Glomerular endothelial cell (primary cell): ENCODE measurements around the gene MMP7. TPM values are rescaled to one million over a fixed set of nuclear protein-coding genes. Genes with fewer than 3 reads are reported as not detected.

ENCODE experiments used
- DNase-seq: peaks from one replicate; pipeline ENCODE4 v3.0.0-alpha.2; 2011; ENCODE audit warnings: low read depth, low spot score; ENCODE audit errors: extremely low read depth
- total RNA-seq: library from RNA; depleted of rRNA; stranded (reverse); fragments of >200 nt; gene quantifications from 2 replicates; pipeline ENCODE4 v1.2.3, GENCODE V29; 2015

Gene MMP7, protein sequence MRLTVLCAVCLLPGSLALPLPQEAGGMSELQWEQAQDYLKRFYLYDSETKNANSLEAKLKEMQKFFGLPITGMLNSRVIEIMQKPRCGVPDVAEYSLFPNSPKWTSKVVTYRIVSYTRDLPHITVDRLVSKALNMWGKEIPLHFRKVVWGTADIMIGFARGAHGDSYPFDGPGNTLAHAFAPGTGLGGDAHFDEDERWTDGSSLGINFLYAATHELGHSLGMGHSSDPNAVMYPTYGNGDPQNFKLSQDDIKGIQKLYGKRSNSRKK
- 9.8 and 57.1 TPM in 2 replicates for total RNA-seq

DNA sequence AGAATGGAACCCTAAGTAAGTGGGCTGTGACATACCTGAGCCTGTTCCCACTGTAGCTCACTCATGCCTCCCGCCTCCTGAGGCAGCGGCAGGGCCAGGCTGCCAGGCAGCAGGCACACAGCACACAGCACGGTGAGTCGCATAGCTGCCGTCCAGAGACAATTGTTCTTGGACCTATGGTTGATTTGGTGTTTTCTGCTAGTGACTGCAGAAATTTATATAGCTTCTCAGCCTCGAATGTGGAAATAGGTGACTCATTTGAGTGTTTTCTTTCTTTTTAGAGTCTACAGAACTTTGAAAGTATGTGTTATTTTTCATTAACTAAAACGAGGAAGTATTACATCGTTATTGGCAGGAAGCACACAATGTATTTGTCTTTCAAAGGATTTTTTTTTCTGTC lies at the start of gene MMP7:
MMP7 (minus strand) TSS at position 190 of the 400 bp plus-strand sequence; CDS start at position 143, 47 bp downstream.
- DNase-seq, result peak; percentile 25

DNA sequence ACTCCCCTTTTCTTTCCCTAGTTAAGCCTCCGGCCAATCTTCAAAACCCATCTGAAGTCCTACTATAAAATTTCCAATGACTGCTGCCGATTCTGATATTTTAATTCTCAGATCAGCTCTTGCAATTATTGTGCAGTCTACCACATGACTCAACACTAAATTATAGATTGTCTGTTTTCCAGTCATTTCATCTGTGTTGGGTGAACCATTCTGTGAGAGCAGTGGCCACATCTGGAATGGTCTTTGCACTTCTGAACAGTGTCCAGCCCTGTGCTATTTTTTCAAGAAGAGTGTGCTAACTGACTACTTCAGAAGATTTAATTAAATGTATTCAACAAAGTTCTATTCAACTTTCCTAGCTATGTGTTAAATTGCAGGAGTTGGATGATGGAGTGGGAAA lies 47.2 kb upstream of the MMP7 start:
- DNase-seq, result no peak

DNA sequence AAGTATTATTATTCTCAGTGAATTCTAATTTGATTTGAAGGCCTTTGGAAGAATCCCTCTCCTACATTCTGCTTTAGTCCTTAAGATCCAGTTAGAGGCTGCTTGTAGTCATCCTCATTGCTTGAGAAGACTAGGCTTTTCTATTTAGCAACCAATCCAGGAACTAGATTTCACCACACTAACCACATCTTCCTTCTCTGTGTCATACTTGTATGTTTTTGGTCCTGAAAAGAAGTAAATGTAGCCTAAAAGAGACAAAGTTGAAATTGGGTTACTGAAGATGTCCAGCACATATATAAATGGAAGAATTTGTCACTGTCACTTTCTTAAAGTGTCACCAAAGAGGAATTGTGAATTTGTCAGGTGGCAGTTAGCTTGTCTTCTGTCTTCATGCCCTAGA lies 46.6 kb upstream of the MMP7 start:
- DNase-seq, result no peak

DNA sequence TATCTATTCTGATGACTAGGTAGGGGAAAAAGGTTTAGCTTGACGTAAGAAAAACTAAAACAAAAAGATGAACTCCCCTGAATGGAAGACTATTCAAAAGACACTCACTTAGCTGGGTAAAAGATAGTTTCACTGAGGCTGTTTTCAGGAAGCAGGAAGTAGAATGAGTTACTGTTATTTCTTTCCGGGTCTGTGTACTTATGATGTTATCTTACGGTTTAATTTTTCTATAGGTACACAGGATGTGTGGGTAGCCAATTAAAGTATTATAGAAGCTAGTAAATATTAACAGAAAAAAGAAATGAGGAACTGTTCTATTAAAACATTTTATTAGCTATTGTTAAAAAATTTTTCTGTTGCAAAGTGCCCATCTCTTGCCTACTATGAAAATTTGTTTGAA lies 45.8 kb upstream of the MMP7 start:
- DNase-seq, result no peak

DNA sequence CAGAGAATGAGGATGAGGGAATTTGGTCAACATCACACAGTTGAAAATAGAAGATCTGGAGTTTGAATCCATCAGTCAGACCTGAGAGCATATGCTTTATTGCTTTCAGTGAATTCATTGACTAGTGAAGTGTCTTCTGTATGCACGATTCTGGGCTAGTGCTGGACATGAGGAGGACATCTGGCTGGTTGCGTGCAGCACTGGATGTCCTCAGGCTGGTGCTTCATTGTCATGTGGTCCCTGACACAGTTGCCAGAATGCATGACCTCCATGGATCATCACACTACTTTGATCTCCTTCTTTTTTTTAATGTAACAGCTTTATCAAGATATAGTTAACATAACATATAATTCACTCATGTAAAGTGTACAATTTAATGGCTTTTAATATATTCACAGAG lies 44.5 kb upstream of the MMP7 start:
- no peak for DNase-seq

DNA sequence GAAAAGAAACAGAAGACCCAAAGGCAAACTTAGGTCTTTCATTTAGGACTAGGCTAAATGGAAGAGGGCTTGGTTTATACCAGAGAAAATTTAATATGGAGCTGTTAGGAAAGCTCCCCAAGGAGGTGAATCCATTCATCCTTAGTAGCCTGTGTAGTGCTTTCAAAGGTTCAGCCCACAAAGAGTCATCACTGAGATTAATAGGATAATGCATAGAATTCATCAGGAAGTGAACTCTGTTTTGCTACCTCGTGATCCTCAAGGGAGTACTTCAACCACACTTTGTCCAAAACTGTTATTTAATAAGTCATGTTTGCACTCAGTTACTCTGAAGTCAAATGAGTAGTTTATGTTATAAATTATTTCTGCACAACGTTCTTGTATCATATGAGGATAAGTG lies 43.3 kb upstream of the MMP7 start:
- no peak for DNase-seq

DNA sequence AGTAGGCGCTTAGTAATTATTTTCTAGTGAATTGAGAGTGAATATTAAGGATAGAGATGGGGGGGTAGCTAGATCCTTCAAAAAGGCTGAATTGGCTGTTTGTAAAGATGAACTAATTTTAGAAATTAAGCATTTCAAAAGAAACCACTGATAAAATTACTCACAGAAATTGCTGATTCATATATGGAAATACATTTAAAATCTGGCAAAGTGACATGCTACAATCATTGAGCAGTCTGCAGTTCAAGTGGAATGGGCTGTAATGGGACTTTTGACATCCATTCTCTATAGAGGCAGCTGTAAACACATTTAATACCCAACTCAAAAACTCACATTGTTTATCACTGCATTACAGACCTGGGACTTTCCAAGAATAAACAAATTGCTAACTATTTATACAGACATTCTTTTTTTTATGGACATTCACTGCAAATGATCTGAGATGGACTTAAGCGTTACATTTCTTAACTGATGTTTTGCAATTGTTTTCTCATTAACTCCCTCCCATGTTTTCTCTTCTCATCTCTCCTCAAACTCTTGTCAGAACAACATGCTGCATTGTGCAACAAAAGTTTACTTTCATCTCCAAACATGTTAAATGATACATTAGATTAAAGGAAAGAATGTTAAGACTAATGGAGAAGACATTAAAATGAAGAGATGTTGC lies 42.1 kb upstream of the MMP7 start:
- no peak for DNase-seq

DNA sequence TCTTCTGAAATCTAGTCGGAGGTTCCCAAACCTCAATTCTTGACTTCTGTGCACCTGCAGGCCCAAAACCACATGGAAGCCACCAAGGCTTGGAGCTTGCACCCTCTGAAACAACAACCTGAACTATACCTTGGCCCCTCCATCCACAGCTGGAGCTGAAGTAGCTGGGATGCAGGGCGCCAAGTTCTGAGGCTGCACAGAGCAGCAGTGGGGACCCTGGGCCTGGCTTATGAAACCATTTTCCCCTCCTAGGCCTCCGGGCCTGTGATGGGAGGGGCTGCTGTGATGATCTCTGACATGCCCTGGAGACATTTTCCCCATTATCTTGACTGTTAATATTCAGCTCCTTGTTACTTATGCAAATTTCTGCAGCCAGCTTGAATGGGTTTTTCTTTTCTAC lies 38.3 kb upstream of the MMP7 start:
- no peak for DNase-seq

DNA sequence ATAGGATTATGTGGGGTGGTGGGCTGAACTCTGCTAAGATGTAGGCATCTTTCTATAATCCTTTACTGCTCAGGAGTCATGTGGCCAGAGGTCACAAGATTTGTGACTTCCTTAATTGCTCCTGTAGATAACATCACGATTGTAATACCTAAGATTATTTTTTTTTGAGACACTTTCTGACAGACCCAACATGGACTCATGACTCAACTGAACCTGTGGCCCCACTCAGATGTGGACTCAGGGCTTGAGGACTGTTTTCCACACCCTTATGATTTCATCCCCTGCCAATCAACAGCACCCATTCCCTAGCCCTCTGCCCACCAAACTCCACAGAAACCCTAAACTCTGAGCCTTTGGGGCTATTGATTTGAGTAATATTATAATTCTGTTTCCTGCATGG lies 35.6 kb upstream of the MMP7 start:
- DNase-seq, result no peak

DNA sequence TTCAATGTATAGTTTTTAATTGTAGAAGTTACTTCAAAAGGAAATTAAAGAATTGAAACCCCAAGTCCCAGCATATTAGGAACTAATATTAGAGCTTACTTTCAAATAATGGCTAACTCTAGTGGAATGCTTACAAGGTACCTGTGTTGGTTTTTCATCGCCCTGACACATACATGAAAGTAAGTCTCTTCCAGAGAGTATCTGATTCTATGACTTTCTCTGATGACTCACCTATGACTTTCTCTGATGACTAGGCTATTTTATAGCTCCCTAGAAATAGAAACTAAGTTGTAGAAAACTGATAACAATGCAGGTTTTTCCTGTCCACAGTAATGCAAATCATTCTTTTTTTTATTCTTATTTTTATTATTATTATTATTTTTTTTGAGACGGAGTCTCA lies 33.6 kb upstream of the MMP7 start:
- DNase-seq, result peak; percentile 27

DNA sequence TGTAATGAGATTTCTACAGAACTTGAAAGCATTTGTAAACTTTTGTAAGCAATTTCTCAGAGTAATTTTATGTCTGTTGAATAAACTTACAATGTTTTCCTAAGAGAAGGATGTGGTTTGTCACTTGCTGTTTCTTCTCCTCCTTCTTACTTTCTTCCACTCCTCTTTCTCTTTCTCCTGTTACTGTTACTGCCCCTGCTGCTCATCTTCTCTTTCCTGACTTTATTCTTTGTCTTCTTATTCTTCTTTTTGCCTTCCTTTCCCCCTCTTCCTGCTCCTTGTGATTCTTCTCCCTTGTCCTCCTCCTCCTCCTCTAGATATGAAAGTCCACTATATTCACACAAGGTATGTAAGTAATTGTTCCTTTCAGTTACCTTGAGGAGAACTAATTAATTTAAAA lies 31.1 kb upstream of the MMP7 start:
- DNase-seq, result no peak

DNA sequence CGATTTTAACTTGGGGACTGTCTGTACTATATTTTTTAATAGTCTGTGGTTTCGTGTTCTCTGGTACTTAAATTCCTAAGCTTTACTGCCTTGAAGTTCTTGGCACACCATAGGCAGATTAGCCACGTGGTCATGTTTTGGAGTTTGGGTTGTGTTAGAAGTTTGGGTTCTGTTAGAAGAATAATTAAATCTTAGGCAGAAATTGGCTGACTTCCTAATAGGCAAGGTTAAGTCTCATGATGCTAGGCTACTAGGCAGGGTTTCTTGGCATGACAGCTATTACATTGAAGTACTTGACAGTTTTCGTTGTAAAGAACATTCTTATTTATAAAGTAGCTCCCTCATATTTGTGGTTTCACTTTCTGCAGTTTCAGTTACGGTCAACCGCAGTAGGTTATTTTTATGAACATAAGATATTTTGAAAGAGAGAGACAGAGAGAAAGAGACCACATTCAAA lies 30.0 kb upstream of the MMP7 start:
- DNase-seq, result no peak

DNA sequence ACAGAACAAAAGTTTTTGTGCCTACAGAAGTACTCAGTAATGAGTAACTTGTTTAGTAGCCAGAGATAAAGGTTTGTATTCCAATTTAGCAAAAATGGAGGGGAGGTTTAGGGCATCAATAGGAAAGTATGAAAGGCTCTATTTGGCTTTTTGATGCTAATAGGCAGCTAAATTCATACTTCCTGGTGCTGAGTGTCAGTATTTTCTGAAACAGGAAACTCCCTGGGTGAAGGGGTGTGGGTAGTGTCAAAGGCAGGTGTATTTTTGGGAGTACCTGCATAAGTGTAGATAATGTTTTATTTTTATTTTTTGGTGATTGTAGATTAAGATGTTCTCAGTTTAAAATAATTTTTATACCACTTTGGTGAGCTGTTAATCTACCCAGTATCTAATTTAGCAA lies 29.3 kb upstream of the MMP7 start:
- no peak for DNase-seq

DNA sequence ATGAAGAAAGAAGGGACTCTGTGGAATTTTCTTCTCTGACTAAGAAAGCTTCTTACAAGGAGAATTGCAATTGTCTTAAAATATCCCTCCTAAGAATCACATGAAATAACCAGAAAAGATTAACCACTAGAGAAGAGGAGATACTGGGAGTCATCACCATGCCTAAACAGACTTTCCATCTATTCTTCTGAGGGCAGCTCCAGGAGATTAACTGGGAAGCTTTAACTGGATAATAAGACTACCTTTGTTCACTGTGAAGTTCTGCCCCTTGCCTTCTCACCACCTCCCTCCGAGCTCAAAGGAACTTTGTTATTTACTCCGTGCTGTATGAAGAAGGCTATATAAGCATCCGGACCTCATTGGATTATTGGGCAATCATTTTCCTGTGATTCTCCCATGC lies 24.5 kb upstream of the MMP7 start:
- DNase-seq, result no peak

DNA sequence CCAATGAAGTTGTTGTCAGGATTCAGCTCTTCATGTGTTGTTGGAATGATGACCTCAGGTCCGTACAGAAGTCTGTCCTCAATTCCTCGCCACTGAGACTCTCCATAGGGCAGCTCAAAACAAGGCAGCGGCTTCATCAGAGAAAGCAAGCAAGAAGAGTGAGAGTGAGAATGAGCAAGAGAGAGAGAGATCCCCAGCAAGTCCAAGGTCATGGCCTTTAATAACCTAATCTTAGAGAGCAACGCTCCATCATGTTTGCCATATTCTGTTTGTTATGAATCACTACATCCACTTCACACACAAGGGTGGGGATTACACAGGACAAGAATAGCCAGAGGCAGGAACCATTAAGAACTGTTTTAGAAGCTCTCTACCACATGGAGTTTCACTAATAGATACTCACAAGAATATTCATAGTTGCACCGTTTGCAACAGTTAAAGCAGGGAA lies 23.3 kb upstream of the MMP7 start:
- DNase-seq, result no peak

DNA sequence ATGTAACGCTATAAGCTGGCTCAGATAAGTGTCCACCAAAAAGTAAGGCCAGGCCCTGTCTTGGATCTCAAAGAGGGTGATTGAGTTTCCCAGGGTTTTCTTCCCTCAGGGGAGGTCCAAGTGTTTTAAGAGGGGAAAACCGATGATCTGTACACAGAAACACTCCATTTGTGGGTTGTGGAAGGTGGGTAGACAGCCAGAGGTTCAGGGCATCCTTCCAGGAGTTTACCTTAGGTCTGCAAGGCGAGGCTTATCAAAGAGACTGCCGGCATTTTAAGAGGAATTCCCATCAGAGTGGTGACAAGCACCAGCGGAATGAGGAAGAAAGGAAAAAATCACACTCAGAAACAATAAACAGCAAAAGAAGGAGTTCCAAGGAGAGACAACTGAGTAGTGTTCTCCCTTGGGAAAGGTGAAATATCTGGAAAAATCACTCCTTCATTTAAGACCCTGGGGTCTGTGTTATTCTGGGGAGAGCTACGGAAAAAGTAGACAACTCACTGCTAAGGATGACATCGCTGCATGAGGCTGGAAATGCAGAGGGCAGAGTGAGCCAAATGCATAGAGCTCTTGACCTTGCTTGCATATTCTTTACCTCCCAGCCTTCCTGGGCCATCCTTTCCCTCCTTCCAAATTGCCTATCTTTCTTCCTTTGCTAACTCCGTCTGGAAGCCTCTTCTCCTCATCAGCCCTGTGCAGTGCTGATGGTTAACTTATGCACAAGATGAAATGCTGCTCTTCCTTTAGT lies 22.1 kb upstream of the MMP7 start:
- DNase-seq, result no peak

DNA sequence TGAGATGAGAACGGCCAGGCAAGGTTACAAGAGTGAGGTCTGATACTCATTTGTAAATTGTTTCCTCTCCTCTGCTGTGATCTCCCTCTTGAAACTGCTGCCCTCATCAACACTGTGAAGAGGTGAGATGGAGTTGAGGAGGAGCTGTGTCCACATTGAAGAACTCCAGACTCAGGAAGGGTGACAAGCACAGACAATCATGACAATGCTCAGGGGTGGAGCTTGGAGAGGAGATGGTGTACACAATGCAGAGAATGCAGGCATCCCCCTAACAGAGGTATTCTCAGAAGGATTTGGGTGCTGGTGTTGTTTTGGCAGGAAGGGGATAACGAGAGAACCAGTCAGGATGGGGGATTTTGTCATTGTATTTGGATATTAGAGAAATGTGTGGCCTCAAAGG lies 21.5 kb upstream of the MMP7 start:
- DNase-seq, result no peak

DNA sequence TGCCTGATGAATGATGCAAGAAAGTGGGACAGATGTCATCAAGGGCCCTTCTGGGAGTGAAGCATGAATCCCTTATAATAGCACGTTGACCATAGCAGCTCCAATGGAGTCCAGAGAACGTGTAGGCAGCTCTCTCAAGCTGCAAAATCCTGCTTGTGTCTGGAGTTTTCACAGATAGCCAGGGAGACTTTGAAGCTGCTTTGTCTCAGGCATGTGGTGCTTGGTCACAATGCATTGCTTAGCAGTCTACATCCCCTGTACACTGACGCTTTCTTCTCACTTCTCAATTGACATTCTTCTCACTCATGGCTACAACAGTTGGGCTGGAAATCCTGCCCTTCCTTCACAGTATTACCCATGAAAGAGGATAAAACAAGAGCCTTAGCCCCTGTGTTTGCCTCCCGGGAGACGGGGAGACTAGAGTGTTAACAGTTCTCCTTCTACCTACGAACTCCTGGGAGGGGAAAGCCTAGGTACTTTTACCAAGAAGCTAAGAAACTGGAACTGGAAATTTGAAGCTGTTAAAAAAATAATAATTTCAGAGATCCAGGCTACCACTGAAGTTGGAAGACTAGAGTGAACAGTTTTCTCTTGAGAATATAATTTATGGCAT lies 20.7 kb upstream of the MMP7 start:
- DNase-seq, result no peak

DNA sequence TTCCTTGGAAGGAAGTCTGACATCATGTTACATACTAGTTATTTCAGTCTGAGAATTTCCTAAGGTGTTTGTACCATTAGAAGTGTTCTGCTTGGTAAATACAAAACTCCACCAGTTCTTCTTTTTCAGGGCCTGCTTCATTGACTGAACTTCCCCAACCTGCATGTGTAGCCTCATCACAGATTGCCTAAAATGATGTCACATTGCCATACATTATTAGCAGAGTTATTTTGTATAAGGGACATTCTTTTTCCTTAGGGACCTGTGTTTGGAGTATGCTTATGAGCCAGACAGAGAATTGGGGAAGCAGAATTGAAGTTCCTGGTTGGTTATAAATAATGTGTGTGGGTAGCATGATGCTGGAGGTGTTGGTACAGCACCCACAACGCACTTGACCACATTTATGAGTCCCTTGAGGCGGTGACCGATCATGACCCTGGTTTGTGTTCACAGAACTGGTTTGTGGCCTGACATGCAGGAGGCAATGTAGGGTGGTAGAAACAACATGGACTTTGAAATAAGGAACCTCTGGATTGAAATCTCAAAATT lies 16.4 kb upstream of the MMP7 start:
- DNase-seq, result no peak

DNA sequence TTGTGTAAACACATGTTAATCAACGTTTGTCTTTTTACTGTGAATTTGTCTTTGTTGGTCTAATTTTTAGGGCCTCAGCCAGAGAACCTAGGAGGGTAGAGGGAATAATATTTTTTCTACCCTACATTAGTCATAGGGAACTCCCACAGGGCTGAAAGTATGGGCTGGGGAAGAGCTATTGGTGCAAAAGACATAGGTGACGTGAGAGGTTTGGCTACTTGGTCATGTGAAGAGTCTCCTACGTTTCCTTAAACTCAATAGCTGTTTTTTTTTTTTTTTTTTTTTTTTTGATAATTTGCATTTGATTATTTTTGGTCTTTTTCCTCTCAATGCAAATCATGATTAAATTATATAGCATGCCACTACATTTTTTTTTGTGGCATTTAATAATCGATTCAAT lies 15.9 kb upstream of the MMP7 start:
- DNase-seq, result no peak

DNA sequence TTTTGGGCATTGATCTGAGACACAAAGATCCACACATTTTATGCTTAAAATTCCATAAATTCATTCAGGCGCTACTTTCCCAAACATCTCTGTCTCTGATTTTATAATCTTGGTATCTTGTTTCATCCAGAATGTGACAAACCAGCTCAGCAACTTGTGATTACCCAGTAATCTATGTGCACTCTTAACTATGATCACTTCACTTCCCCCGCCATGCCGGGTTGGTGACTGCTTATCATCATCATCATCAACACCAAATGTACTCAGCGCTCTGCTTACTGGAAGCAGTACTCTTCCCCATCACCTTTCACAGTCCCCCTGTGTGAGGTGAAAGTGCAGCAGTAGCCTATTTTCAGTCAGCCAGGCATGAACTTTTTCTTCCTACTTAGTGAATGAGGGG lies 15.2 kb upstream of the MMP7 start:
- no peak for DNase-seq
